Posterior vena cava (tissue), 2 donors: ENCODE data around the gene FPR2. TPM values are rescaled to one million over a fixed set of nuclear protein-coding genes. Genes with fewer than 3 reads are reported as not detected.
A peak's percentile ranks its signal among the peaks of the same experiment; 100 is the strongest.
"Not testable (repeated sequence)": the region's sequence is repeated elsewhere in the genome, so short reads cannot be mapped to it uniquely, and the experiment has no call there.

Experiments used
- DNase-seq: peaks from one replicate; pipeline ENCODE4 v3.0.0-alpha.2; 2020; ENCODE audit warnings: low spot score
- intact Hi-C, 2 donors: fragments of 100-400 bp; cut with DNase I; formaldehyde crosslinking; loops; one replicate each; pipeline versions ENCODE4 v1.14.1 to v1.14.2; 2022 to 2023
- total RNA-seq, 2 donors: library from RNA; stranded (reverse); fragmentation: NEBNext Ultra II Directional; extraction: Animal tissue kit (Norgen Biotek cat#: 25700); gene quantifications; one replicate each; pipeline ENCODE4 v1.2.1, GENCODE V29; 2021
- donor health status: DM: yes; HTN: yes; CAD: no.
- donor health status: DM: yes; HTN: yes; CAD: no.

Gene FPR2
- total RNA-seq, 2 donors from 2014 or later = 1.7 to 6.9 TPM

- peak; percentile 96 for DNase-seq
- intact Hi-C loops = no loop called here
Observed at GRCh38 chr19:51799034-51799773, 38.2 kb downstream of the FPR2 start.

- peak; percentile 82 for DNase-seq
- intact Hi-C loops = no loop called here
Observed at GRCh38 chr19:51799774-51800472, 38.9 kb downstream of the FPR2 start.

- intact Hi-C loops = no loop called here
- DNase-seq = peak; percentile 89
Observed at GRCh38 chr19:51800473-51801244, 39.7 kb downstream of the FPR2 start.

GRCh38 chr19:51802775-51803174 is 41.8 kb downstream of the FPR2 start:
- DNase-seq = no peak
- intact Hi-C loops = no loop called here

GRCh38 chr19:51803519-51803918 is 42.5 kb downstream of the FPR2 start:
- intact Hi-C loops = no loop called here
- no peak for DNase-seq

GRCh38 chr19:51803967-51804366 is 43.0 kb downstream of the FPR2 start:
- no peak for DNase-seq
- intact Hi-C loops = no loop called here

DNA sequence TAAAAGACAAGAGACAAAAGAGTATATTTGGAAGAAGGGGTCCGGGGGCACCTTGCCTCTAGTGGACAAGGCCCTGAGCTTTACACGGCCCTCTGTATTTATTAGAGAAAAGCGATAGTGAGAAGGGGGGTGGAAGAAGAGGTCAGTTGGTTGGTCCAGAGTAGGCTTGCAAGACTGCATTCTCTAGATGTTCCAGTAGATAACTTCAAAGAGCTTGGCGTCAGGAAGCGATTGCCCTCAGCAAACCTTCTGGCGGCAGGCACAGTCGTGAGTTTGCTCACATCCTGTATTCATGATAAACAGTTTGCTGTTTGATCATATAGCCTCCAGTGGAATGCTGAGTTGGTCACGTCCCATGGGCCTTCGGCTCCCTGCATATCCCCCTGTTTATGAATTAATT is 43.8 kb downstream of the FPR2 start:
- not testable (repeated sequence) for DNase-seq

DNA sequence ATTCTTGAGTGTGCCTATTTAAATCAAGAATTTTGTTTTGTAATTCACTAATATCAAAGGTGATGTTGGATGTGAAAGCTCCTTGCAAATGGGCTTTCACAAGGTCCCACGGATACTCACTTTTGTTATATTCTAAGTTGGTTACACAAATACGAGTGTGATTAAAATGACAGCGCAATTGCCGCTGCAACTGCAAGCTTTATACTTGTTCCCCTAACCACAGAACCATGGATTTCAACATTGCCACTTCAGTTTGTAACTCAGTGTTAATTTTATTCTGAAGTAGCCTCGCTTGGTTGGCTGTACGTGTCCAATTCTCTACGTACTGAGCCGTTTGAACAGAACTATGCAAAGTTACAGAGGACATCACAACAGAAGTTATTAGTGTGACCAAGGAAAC is 44.4 kb downstream of the FPR2 start:
- intact Hi-C loops, DNase-seq: not testable (repeated sequence)

More for the DNA sequence above, 43.8 kb downstream of the FPR2 start:
- intact Hi-C loops = not testable (repeated sequence)

DNA sequence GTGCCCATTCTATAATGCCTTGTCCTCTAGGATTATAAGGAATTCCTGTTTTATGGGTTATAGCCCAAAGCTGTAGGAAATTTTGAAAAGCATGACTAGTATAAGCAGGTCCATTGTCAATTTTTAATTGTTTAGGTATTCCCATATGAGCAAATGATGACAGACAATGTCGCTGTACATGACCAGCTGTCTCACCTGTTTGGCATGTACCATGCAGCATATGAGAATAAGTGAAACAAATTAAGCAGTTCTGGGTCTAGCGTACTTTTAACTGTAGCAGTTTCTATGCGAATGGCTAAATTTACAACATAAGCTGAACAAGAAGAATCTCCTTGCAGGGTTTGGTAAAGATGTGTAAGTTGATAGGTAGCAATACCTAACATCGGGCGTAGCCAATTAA is 45.6 kb downstream of the FPR2 start:
- intact Hi-C loops, DNase-seq: not testable (repeated sequence)

GRCh38 chr19:51807111-51807701 is 46.2 kb downstream of the FPR2 start:
- intact Hi-C loops = no loop called here
- DNase-seq = no peak

DNA sequence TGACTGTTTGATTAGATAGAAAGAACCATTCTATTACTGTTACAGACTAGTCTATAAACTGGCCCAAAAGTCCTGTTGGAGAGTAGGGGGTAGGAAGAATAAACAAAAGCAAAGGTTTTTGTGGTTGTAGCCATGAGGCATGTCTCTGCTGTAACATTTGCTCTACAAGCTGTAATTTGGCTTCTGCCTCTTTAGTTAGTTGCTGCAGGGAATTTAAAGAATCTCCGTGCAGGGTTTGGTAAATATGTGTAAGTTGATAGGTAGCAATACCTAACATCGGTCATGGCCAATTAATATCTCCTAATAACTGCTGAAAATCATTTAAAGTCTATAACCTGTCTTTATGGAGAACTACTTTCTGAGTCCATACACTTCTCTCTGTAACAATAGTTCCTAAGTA is 46.9 kb downstream of the FPR2 start:
- intact Hi-C loops = no loop called here
- DNase-seq = no peak

GRCh38 chr19:51808333-51808986 is 47.5 kb downstream of the FPR2 start:
- intact Hi-C loops = no loop called here
- DNase-seq = no peak

GRCh38 chr19:51809787-51810186 is 48.8 kb downstream of the FPR2 start:
- intact Hi-C loops = no loop called here
- no peak for DNase-seq

DNA sequence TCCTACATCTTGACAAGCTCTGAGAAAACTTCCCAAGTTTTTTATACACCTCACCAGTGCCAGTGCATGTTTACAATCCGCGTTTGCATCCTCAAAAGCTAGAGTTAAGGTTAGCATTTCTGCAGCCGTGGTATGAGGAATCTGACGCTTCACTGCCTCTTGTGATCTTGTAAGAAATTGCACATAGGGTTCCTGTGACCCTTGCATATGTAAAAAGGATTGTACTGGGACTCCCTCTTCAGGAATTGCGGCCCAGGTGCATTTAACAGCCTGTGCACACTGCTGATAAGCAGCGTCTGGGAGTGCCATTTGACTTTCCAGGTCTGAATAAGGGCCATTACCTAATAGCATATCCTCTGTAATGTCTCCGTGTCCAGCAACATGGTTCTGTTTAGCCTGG is 49.2 kb downstream of the FPR2 start:
- intact Hi-C loops = no loop called here
- DNase-seq = no peak

- intact Hi-C loops = no loop called here
- DNase-seq = no peak
Observed at GRCh38 chr19:51811344-51811743, 50.4 kb downstream of the FPR2 start.

GRCh38 chr19:51815043-51815442 is 54.1 kb downstream of the FPR2 start:
- DNase-seq = no peak
- intact Hi-C loops = no loop called here

DNA sequence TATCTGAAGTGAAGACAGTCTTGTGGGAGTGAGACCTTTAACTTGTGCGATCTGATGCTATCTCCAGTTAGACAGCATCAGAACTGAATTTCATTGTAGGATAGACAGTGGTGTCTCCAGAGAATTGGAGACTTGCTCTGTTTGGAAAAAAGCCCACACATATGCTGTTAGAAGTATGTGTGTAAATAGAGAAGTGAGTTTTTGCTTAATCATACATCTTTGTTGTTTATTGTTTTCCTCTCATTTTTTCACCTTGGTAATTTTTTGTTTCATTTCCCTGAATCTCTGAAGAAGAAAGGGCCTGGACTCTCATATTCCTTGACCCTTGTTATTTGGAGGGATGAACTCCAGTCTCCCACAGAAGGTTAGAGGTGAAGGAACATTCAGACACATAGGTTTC is 55.7 kb downstream of the FPR2 start:
- no peak for DNase-seq
- intact Hi-C loops = no loop called here

DNA sequence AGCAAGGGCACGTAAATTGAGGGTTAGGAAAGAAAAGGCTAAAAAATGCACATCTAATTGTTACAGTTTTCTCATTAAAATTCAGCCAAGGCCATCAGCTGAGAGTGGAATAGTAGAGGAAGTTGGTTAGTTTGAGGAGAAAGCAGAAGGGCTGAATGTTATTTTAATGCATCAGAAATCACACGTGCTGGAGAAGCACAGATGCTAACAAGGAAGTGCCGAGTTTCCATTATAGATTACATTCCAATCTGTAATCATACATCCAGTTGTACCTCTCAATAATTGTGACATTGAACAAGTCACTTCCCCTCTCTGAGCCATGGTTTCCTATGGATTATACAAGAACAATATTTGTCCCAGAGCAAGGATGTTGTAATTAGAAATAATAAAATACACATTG is 59.0 kb downstream of the FPR2 start:
- intact Hi-C loops = no loop called here

More for the DNA sequence above, 59.0 kb downstream of the FPR2 start:
- no peak for DNase-seq
